Measurements from ENCODE around the gene PPTC7.
"Not testable (repeated sequence)": the region's sequence is repeated elsewhere in the genome, so short reads cannot be mapped to it uniquely, and the experiment has no call there.

The PPTC7 gene

GRCh38 chr12:110578694-110579534, 4.2 kb downstream of the PPTC7 start:
- Histone ChIP-seq H3K36me3 (peaks cover 0 to 44% (median 27%) of the 10 kb centered on the region in 11 experiments; a peak in 17 of 22 replicates), H3K4me3 (0 out of 20 replicates have a peak overlapping the region, but pooled peaks of 2 of the 10 experiments have one; percentile 3 to 10), H4K20me1 (peaks cover 65 to 90% (median 87%) of the 10 kb centered on the region in 11 experiments), H3K27ac (peak overlapping the region in 6 of 11 experiments; percentile 59 to 88 (median 72); a peak in 9 of 22 replicates), H3K27me3 (no peaks in the 10 kb centered on the region), H3K9me3 (replicated peaks in 1 of 11) (peaks cover 0 to 20% (median 11%) of the 10 kb centered on the region in 11 experiments; a peak in 17 of 22 replicates), H3K9ac (peak overlapping the region in 1 of 11 experiments; percentile 75; a peak in 3 of 22 replicates), H3K4me1 (peaks cover 33 to 80% (median 50%) of the 10 kb centered on the region in 10 experiments), H3K4me2 (peak overlapping the region in 10 of 11 experiments; percentile 9 to 97 (median 72); a peak in 16 of 22 replicates)
- no peak for TF ChIP-seq Cebpa-rat (IDR thresholded peaks at IDR 0.05)

- Histone ChIP-seq H3K9me3 (replicated peaks in 1 of 11) (peaks cover 3 to 28% (median 19%) of the 10 kb centered on the region in 11 experiments; a peak in 21 of 22 replicates), H3K4me3 (peak overlapping the region in 3 of 10 experiments; percentile 10 to 26 (median 15); a peak in 2 of 20 replicates), H3K27ac (peak overlapping the region in 9 of 11 experiments; percentile 38 to 88 (median 61); a peak in 17 of 22 replicates), H3K4me2 (peak overlapping the region; percentile 3 to 97 (median 56); a peak in 21 of 22 replicates), H3K9ac (peak overlapping the region in 6 of 11 experiments; percentile 17 to 75 (median 58); a peak in 11 of 22 replicates), H4K20me1 (peaks cover 65 to 99% (median 94%) of the 10 kb centered on the region in 11 experiments), H3K27me3 (no peaks in the 10 kb centered on the region), H3K4me1 (peaks cover 27 to 80% (median 45%) of the 10 kb centered on the region in 10 experiments), H3K36me3 (peaks cover 5 to 52% (median 35%) of the 10 kb centered on the region in 11 experiments; a peak in 21 of 22 replicates)
- no peak for TF ChIP-seq Cebpa-rat (IDR thresholded peaks at IDR 0.05)
Measured at GRCh38 chr12:110577864-110578693, 5.0 kb downstream of the PPTC7 start.

- H3K27me3 ChIP-seq = no peaks in the 10 kb centered on the region
- H3K4me3 ChIP-seq = no peak overlapping the region
- H3K4me1 ChIP-seq = peaks cover 26 to 80% (median 44%) of the 10 kb centered on the region in 10 experiments
- no peak overlapping the region for H3K9ac ChIP-seq
- H3K27ac ChIP-seq = peak overlapping the region in 2 of 11 experiments; percentile 82 to 88; a peak in 4 of 22 replicates
- no peak for TF ChIP-seq Cebpa-rat (IDR thresholded peaks at IDR 0.05)
- peak overlapping the region in 3 of 11 experiments; percentile 94 to 97 (median 94); a peak in 6 of 22 replicates for H3K4me2 ChIP-seq
- peaks cover 21 to 68% (median 51%) of the 10 kb centered on the region in 11 experiments for H3K36me3 ChIP-seq
- peaks cover 53 to 98% (median 84%) of the 10 kb centered on the region in 11 experiments for H4K20me1 ChIP-seq
- peaks cover 19 to 44% (median 35%) of the 10 kb centered on the region in 11 experiments for H3K9me3 ChIP-seq (replicated peaks in 1 of 11)
Measured at GRCh38 chr12:110576504-110576903, 6.6 kb downstream of the PPTC7 start.

GRCh38 chr12:110575326-110575725, 7.8 kb downstream of the PPTC7 start:
- Histone ChIP-seq H3K36me3 (peaks cover 23 to 62% (median 47%) of the 10 kb centered on the region in 11 experiments), H3K27me3 (no peaks in the 10 kb centered on the region), H3K27ac (no peak overlapping the region; a peak in 1 of 22 replicates), H3K9ac (peak overlapping the region in 2 of 11 experiments; percentile 22 to 30; a peak in 2 of 22 replicates), H3K9me3 (replicated peaks in 1 of 11) (peaks cover 28 to 51% (median 43%) of the 10 kb centered on the region in 11 experiments), H4K20me1 (peaks cover 41 to 86% (median 73%) of the 10 kb centered on the region in 11 experiments; a peak in 21 of 22 replicates), H3K4me1 (peaks cover 15 to 69% (median 33%) of the 10 kb centered on the region in 10 experiments; a peak in 19 of 20 replicates), H3K4me3 (no peak overlapping the region), H3K4me2 (peak overlapping the region in 2 of 11 experiments; percentile 30 to 47; a peak in 4 of 22 replicates)
- TF ChIP-seq Cebpa-rat (IDR thresholded peaks at IDR 0.05) = no peak

- not testable (repeated sequence) for H3K27ac ChIP-seq, H3K27me3 ChIP-seq, H3K4me3 ChIP-seq
- Histone ChIP-seq H3K4me2 (peak overlapping the region in 3 of 11 experiments; percentile 11 to 47 (median 18); a peak in 4 of 22 replicates), H3K36me3 (peaks cover 23 to 57% (median 44%) of the 10 kb centered on the region in 11 experiments), H4K20me1 (peaks cover 36 to 82% (median 67%) of the 10 kb centered on the region in 11 experiments; a peak in 21 of 22 replicates), H3K9me3 (replicated peaks in 1 of 11) (peaks cover 30 to 53% (median 45%) of the 10 kb centered on the region in 11 experiments), H3K4me1 (peaks cover 15 to 63% (median 30%) of the 10 kb centered on the region in 10 experiments; a peak in 19 of 20 replicates), H3K9ac (peak overlapping the region in 1 of 11 experiments; percentile 30; a peak in 1 of 22 replicates)
Measured at GRCh38 chr12:110574717-110575230, 8.3 kb downstream of the PPTC7 start.

- peaks cover 23 to 57% (median 44%) of the 10 kb centered on the region in 11 experiments for H3K36me3 ChIP-seq
- H3K27ac ChIP-seq = no peak overlapping the region
- no peaks in the 10 kb centered on the region for H3K27me3 ChIP-seq
- peak overlapping the region in 1 of 11 experiments; percentile 11; a peak in 1 of 22 replicates for H3K4me2 ChIP-seq
- no peak overlapping the region for H3K4me3 ChIP-seq
- TF ChIP-seq Cebpa-rat (IDR thresholded peaks at IDR 0.05) = no peak
- peaks cover 12 to 56% (median 22%) of the 10 kb centered on the region in 10 experiments; a peak in 19 of 20 replicates for H3K4me1 ChIP-seq
- H3K9ac ChIP-seq = no peak overlapping the region
- H4K20me1 ChIP-seq = peaks cover 29 to 82% (median 62%) of the 10 kb centered on the region in 11 experiments; a peak in 21 of 22 replicates
- H3K9me3 ChIP-seq (replicated peaks in 1 of 11) = peaks cover 36 to 60% (median 52%) of the 10 kb centered on the region in 11 experiments
Measured at GRCh38 chr12:110574044-110574443, 9.1 kb downstream of the PPTC7 start.

- Histone ChIP-seq H3K9me3 (replicated peaks in 1 of 11) (peaks cover 36 to 67% (median 59%) of the 10 kb centered on the region in 11 experiments), H3K4me1 (peaks cover 0 to 47% (median 4%) of the 10 kb centered on the region in 10 experiments; a peak in 8 of 20 replicates), H4K20me1 (peaks cover 35 to 81% (median 60%) of the 10 kb centered on the region in 11 experiments), H3K36me3 (peaks cover 23 to 62% (median 48%) of the 10 kb centered on the region in 11 experiments)
- H3K9ac ChIP-seq, H3K27me3 ChIP-seq, H3K27ac ChIP-seq, H3K4me2 ChIP-seq, H3K4me3 ChIP-seq: not testable (repeated sequence)
Measured at GRCh38 chr12:110570798-110571197, 12.3 kb downstream of the PPTC7 start.

GRCh38 chr12:110569838-110570237, 13.3 kb downstream of the PPTC7 start:
- H3K4me3 ChIP-seq, H3K9ac ChIP-seq, H3K4me2 ChIP-seq, H3K27ac ChIP-seq, H3K27me3 ChIP-seq: not testable (repeated sequence)
- Histone ChIP-seq H3K9me3 (replicated peaks in 1 of 11) (peaks cover 36 to 63% (median 58%) of the 10 kb centered on the region in 11 experiments), H3K4me1 (peaks cover 0 to 46% (median 6%) of the 10 kb centered on the region in 10 experiments; a peak in 8 of 20 replicates), H3K36me3 (peaks cover 23 to 57% (median 48%) of the 10 kb centered on the region in 11 experiments), H4K20me1 (peaks cover 39 to 81% (median 60%) of the 10 kb centered on the region in 11 experiments)
